Coronary artery (tissue), 2 donors: ENCODE data around the gene DPM1.

ENCODE experiments used
- DNase-seq: peaks from one replicate; pipeline ENCODE4 v3.0.0-alpha.2; 2017; ENCODE audit warnings: low spot score
- H3K27ac ChIP-seq, 2 donors: fragments of 200-600 bp; sonication (generic); one replicate each; pipeline ENCODE4 v1.5.1; 2016 to 2019
- H3K4me3 ChIP-seq: fragments of 200-600 bp; sonication (generic); 2 replicates; pipeline ENCODE4 v1.5.1; 2016; ENCODE audit warnings: mild to moderate bottlenecking, moderate library complexity
- CTCF ChIP-seq: fragments of 200-600 bp; sonication (generic); IDR thresholded peaks from one replicate; pipeline ENCODE4 v1.5.1; 2019; ENCODE audit warnings: antibody characterized with exemption

The DPM1 gene

GRCh38 chr20:50921803-50922501, 36.4 kb downstream of the DPM1 start:
- no peak for DNase-seq

DNA sequence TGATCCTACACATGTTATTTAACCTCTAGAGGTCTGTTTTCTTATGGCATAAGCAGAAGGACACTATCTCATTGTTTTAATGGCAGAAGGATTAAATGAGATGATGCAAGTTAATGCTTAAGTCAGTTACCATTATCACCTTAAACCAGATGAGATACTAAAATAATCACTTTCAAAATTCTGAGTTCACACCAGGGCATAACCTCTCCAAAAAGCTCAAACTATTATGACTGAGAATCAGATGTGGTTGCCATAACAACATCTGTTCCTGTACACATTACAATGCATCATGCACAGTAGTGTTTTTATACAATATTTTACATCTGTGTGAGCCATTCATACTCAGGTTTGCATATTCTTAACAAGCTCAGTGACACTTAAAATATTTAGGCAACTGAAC, 37.3 kb downstream of the DPM1 start:
- Histone ChIP-seq H3K27ac (no peak overlapping the region), H3K4me3 (no peak overlapping the region)
- no peak for TF ChIP-seq CTCF
- no peak for DNase-seq

More at GRCh38 chr20:50921803-50922501, 36.4 kb downstream of the DPM1 start:
- no peak for TF ChIP-seq CTCF
- Histone ChIP-seq H3K4me3 (peak overlapping the region; percentile 8), H3K27ac (no peak overlapping the region)

- no peak for DNase-seq
- no peak for TF ChIP-seq CTCF
- peak overlapping the region in 1 of 2 donors; percentile 13 for H3K27ac ChIP-seq
- H3K4me3 ChIP-seq = no peak overlapping the region
Measured at GRCh38 chr20:50919567-50919966, 38.8 kb downstream of the DPM1 start.

- DNase-seq = no peak
- TF ChIP-seq CTCF = no peak
- H3K27ac ChIP-seq = no peak overlapping the region
- H3K4me3 ChIP-seq = no peak overlapping the region
Measured at GRCh38 chr20:50918403-50918802, 39.9 kb downstream of the DPM1 start.

GRCh38 chr20:50916934-50917333, 41.4 kb downstream of the DPM1 start:
- no peak for DNase-seq
- TF ChIP-seq CTCF = no peak
- H3K4me3 ChIP-seq = no peak overlapping the region
- H3K27ac ChIP-seq = peak overlapping the region; percentile 7 to 36

- H3K4me3 ChIP-seq = no peak overlapping the region
- DNase-seq = no peak
- H3K27ac ChIP-seq = peak overlapping the region; percentile 5 to 36
- no peak for TF ChIP-seq CTCF
Measured at GRCh38 chr20:50916257-50916656, 42.1 kb downstream of the DPM1 start.

GRCh38 chr20:50915424-50915823, 42.9 kb downstream of the DPM1 start:
- no peak for TF ChIP-seq CTCF
- DNase-seq = no peak

More at GRCh38 chr20:50915424-50915823, 42.9 kb downstream of the DPM1 start:
- Histone ChIP-seq H3K4me3 (peak overlapping the region; percentile 13), H3K27ac (peak overlapping the region in 1 of 2 donors; percentile 41)
